Putamen (tissue), 1 donor: Measurements from ENCODE around the gene EMC10.
"Not testable (repeated sequence)": the region's sequence is repeated elsewhere in the genome, so short reads cannot be mapped to it uniquely, and the experiment has no call there.

Source experiments
- DNase-seq: peaks from one replicate; pipeline ENCODE4 v3.0.0-alpha.2; 2016; ENCODE audit warnings: low spot score

Gene EMC10

GRCh38 chr19:50476224-50476906, at the start of gene EMC10, which contains the start of gene GARIN5A:
EMC10 (plus strand) TSS chr19:50476507; CDS start chr19:50476545, 38 bp downstream.
GARIN5A (minus strand) TSS chr19:50476848; CDS start chr19:50476388, 460 bp downstream.
- peak; percentile 89 for DNase-seq

- DNase-seq, result no peak
Observed at GRCh38 chr19:50427318-50427925, 48.9 kb upstream of the EMC10 start.

GRCh38 chr19:50427997-50428425, 48.3 kb upstream of the EMC10 start:
- peak; percentile 76 for DNase-seq

GRCh38 chr19:50428772-50429463, 47.4 kb upstream of the EMC10 start:
- DNase-seq, result no peak

- no peak for DNase-seq
Observed at GRCh38 chr19:50430888-50431342, 45.4 kb upstream of the EMC10 start.

- peak; percentile 70 for DNase-seq
Observed at GRCh38 chr19:50431343-50432220, 44.7 kb upstream of the EMC10 start.

- DNase-seq, result no peak
Observed at GRCh38 chr19:50432221-50433028, 43.9 kb upstream of the EMC10 start, which contains the start of gene MYBPC2. MYBPC2 (plus strand) TSS chr19:50432892; CDS start chr19:50432954, 62 bp downstream.

GRCh38 chr19:50433201-50434180, 42.8 kb upstream of the EMC10 start:
- no peak for DNase-seq

GRCh38 chr19:50434525-50434924, 41.8 kb upstream of the EMC10 start:
- DNase-seq, result no peak

- DNase-seq, result no peak
Observed at GRCh38 chr19:50435221-50435620, 41.1 kb upstream of the EMC10 start.

GRCh38 chr19:50435627-50436026, 40.7 kb upstream of the EMC10 start:
- no peak for DNase-seq

- no peak for DNase-seq
Observed at GRCh38 chr19:50437862-50438449, 38.4 kb upstream of the EMC10 start.

- DNase-seq, result not testable (repeated sequence)
Observed at GRCh38 chr19:50439130-50439529, 37.2 kb upstream of the EMC10 start.

GRCh38 chr19:50444059-50444458, 32.2 kb upstream of the EMC10 start:
- no peak for DNase-seq

- DNase-seq, result no peak
Observed at GRCh38 chr19:50447053-50447452, 29.3 kb upstream of the EMC10 start.

GRCh38 chr19:50447750-50448149, 28.6 kb upstream of the EMC10 start:
- DNase-seq, result no peak

GRCh38 chr19:50449236-50449899, 26.9 kb upstream of the EMC10 start:
- DNase-seq, result no peak

GRCh38 chr19:50450369-50451222, 25.7 kb upstream of the EMC10 start:
- DNase-seq, result no peak
